ENCODE measurements around the gene SPRN.
"Not testable (repeated sequence)": the region's sequence is repeated elsewhere in the genome, so short reads cannot be mapped to it uniquely, and the experiment has no call there.

SPRN gene

GRCh38 chr10:133405272-133405671 is 19.2 kb downstream of the SPRN start:
- DNase-seq = no peak

DNA sequence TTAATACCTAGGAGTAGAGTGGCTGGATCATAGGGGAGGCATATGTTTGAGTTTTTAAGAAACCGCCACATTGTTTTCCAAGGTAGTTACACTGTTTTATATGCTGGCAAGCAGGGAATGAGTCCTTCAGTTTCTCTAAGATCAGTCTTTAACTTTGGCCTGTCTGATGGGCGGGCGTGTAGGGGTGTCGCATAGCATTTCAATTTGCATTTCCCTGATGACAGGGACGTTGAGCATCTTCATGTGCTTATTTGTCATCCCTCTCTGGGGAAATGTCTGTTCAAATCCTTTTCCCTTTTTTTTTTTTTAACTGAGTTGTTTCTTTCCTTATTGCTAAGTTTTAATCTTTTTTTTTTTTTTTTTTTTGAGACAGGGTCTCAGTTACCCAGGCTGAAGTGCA is 20.6 kb downstream of the SPRN start:
- no peak for DNase-seq

DNA sequence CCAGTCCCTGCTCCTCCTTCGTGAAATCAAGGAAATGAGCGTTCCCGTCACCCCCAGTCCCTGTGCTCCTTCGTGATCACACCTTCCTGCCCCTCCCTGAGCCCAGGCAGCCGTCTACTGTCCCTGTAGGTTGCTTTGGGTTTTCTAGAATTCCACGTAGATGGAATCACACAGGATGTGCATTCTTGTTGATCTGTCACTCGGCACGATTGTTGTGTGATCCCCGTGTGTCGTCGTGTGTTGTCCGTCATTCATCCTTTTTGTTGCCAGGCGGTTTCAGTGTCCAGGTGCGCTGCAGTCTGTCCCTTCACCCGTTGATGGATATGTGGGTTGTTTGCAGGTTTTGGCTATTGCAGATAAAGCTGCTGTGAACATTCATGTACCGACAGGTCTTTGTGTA is 21.1 kb downstream of the SPRN start:
- no peak for DNase-seq

- no peak for DNase-seq
Observed at GRCh38 chr10:133401981-133402725, 22.3 kb downstream of the SPRN start.

GRCh38 chr10:133401500-133401899 is 22.9 kb downstream of the SPRN start:
- no peak for DNase-seq

DNA sequence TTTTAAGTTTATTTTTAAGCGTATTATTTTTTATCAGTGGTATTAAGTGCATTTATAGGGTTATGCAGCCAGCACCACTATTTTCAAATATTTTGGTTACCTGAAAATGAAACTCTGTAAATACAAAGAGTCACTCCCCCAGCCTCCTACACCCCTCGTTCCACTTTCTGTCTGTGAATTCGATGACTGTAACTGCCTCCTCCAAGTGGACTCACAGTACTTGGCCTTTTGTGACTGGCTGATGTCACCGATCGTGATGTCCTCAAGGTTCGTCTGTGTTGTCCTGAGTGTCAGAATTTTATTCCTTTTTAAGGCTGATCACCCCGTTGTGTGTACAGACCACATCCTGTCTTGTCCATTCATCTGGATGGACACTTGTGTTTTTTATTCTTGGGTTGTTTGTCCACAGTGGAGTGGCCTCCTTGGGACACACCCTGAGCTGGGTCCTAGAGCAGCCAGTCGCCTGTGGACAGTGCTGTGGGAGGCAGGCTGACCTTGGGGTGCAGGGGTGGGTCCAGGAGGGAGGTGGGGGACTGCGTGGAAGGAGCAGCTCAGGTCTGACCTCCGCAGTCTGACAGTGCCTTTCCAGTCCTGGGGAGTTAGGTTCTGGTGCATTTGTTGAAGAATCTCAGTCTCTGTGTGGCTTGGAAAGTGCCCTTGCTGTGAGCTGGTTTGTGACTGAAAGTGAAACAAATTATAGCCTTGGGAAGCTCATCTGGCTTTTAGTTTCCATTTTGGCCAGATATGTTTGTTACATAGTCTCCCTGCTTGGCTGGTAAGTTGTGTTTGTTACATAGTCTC is 23.6 kb downstream of the SPRN start:
- no peak for DNase-seq

- no peak for DNase-seq
Observed at GRCh38 chr10:133399123-133399601, 25.3 kb downstream of the SPRN start.

- no peak for DNase-seq
Observed at GRCh38 chr10:133397938-133398337, 26.5 kb downstream of the SPRN start.

GRCh38 chr10:133396035-133396624 is 28.3 kb downstream of the SPRN start:
- DNase-seq = no peak

GRCh38 chr10:133394801-133395221 is 29.6 kb downstream of the SPRN start:
- peak in 1 of 2 experiments; percentile 46 for DNase-seq

DNA sequence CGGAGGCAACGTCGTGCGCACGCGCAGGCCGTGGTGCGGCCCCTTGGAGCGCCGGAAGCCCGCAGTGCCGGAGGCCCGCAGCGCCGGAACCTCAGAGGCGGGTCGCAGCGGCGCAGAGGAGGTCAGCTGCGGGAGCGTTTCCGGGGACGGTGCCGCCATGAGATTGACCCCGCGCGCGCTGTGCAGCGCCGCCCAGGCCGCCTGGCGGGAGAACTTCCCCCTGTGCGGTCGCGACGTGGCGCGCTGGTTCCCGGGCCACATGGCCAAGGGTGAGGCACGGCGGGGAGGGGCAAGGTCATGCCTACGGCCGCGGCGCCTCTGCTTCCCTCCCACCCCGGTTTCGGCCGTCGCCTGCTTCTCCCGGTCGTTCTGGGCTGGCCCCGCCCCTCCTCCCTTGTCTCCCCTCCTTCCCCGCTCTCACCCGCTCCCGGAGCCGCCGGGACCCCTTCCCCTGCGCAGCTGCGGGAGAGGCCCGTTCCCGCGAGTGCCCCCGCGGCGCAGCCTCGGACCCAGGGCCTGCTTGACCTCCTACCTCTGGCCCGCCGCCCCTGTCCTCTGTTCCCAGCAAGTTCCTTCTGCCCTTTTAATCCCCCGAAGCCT is 30.3 kb downstream of the SPRN start, which contains the start of gene MTG1:
TSS of gene MTG1 (plus strand) at position 94 of the 600 bp plus-strand sequence. CDS start at position 158, 64 bp downstream.
- peak; percentile 92 to 94 for DNase-seq

GRCh38 chr10:133393401-133394063 is 30.9 kb downstream of the SPRN start:
- no peak for DNase-seq

- no peak for DNase-seq
Observed at GRCh38 chr10:133391761-133392518, 32.5 kb downstream of the SPRN start.

GRCh38 chr10:133391249-133391635 is 33.2 kb downstream of the SPRN start:
- no peak for DNase-seq

- DNase-seq = no peak
Observed at GRCh38 chr10:133390597-133391248, 33.7 kb downstream of the SPRN start.

DNA sequence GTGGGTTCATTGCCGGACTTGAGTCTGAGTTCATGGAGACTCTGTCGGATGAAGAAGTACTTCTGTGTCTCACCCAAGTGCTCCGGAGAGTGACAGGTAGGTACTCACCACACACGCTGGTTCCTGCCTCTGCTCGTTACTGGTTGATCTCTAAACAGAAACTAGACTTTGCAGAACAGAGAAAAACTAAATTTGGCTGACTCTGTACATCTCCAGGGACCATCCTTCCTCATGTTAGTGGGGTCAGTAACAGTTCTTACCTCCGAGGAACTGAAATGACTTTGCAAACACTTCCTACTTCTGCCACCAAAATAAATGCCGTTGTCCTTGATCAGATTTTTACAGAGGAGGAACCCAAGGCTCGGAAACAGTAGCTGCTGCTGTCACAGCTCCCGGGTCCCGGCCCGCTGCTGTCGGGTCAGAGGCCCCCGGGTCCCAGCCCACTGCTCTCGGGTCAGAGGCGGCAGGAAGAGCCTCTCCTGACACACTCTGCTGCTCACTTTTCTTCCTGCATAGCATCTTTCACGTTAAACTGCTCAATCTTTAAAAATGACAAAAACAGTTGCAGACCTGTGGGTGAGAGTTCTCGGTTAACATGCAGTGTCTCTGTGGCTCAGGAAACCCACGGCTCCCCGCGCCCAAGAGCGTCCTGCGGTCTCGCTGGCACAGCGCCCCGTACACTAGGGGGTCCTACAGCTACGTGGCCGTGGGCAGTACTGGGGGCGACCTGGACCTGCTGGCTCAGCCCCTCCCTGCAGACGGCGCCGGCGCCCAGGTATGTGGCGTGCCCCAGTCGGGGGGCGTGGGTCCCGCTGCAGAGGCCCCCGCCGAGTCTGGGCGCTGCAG is 35.2 kb downstream of the SPRN start:
- DNase-seq = peak; percentile 70 to 75

DNA sequence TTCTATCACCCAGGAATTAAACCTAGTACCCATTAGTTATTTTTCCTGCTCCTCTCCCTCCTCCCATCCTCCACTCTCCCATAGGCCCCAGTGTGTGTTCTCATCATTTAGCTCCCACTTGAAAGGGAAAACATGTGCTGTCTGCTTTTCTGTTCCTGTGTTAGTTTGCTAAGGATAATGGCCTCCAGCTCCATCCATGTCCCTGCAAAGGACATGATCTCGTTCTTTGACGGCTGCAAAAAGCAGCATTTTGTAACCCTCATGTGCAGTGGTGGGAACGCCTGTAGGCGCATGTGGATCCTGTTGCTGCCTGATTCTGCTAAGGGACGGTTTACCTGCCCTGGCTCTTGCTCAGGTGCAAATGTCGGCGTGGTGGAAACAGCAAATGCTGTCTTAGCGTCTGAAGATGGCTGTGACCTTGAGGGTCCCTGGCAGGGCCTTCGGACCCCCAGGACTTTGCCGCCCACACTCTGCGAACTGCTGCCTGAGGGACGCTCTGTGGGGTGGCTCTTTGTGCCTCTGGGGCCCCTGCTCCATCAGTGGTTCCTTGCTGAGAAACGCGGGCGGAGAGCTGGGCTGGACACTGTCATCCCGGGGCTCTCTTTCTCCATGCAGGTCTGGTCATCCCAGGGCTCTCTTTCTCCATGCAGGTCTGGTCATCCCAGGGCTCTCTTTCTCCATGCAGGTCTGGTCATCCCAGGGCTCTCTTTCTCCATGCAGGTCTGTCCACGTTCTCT is 36.0 kb downstream of the SPRN start:
- peak; percentile 68 to 71 for DNase-seq

DNA sequence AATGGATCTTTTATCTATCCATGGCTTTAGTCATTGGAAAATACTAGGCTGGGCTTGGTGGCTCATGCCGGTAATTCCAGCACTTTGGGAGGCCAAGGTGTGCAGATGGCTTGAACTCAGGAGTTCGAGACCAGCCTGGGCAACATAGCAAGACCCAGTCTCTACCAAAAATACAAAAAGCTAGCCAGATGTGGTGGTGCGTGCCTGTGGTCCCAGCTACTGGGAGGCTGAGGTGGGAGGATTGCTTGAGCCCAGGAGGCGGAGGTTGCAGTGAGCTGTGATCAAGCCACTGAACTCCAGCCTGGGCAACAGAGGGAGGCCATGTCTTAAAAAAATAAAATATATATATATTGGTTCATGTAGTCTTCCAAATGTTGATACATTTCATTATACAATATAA is 37.5 kb downstream of the SPRN start:
- not testable (repeated sequence) for DNase-seq

- no peak for DNase-seq
Observed at GRCh38 chr10:133385214-133385613, 39.2 kb downstream of the SPRN start.

DNA sequence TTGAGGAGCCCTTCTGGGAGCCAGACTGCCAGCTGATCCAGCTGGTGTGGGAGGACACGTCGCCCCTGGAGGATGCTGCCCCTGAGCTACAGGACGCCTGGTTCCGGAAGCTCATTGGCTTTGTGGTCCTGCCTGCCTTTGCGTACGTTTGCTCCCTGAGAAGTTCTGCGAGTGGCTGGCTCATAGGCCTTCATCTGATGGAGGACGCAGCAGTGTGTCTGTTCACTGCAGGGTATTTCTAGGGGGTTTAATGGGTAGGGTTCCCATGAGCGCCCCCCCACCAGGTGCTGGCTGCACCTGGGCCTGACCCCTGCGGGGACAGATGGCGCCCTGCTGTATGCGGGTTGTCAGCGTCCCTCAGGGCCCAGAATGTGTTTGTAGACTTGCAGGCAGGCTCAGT is 40.4 kb downstream of the SPRN start:
- no peak for DNase-seq

Data from Kasumi-1 (cell line).